Measurements from ENCODE around the gene NBEAL1. TPM values are rescaled to one million over a fixed set of nuclear protein-coding genes. Genes with fewer than 3 reads are reported as not detected.
"Not testable (repeated sequence)": the region's sequence is repeated elsewhere in the genome, so short reads cannot be mapped to it uniquely, and the experiment has no call there.

The NBEAL1 gene
- total RNA-seq, 3 donors from 2014 or later = 55.0 to 107 (median 81.0) TPM

DNA sequence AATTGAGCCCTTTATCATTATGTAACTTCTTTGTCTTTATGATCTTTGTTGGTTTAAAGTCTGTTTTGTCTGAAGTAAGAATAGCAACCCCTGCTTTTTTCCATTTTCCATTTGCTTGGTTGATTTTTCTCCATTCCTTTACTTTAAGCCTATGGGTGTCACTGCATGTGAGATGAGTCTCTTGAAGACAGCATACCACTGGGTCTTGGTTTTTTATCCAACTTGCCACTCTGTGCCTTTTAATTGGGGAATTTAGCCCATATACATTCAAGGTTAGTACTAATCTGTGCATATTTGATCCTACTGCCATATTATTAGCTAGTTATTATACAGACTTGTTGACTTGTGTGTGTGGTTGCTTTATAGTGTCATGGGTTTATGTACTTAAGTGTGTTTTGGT, 89.6 kb downstream of the NBEAL1 start:
- peaks cover 5% of the 10 kb centered on the region for H3K36me3 ChIP-seq (ENCODE audit: low read depth)
- DNase-seq = no peak
- no peak for TF ChIP-seq CTCF (IDR thresholded peaks at IDR 0.05)
- ATAC-seq = no peak
- peaks cover 5% of the 10 kb centered on the region for H3K9me3 ChIP-seq
- H3K4me3 ChIP-seq = no peak overlapping the region
- H3K4me1 ChIP-seq (ENCODE audit: low read depth) = no peaks in the 10 kb centered on the region
- intact Hi-C loops (cut with DNase I, micrococcal nuclease) = no loop called here

- intact Hi-C loops (cut with DNase I, micrococcal nuclease) = no loop called here
- no peak overlapping the region for H3K4me3 ChIP-seq
- H3K4me1 ChIP-seq (ENCODE audit: low read depth) = no peaks in the 10 kb centered on the region
- H3K36me3 ChIP-seq (ENCODE audit: low read depth) = peaks cover 6% of the 10 kb centered on the region
- no peak for TF ChIP-seq CTCF (IDR thresholded peaks at IDR 0.05)
- DNase-seq (no peak), ATAC-seq (peak; percentile 48)
- peaks cover 5% of the 10 kb centered on the region for H3K9me3 ChIP-seq
Observed at GRCh38 chr2:203105996-203106395, 91.3 kb downstream of the NBEAL1 start.

GRCh38 chr2:203110496-203110895, 95.8 kb downstream of the NBEAL1 start:
- H3K9me3 ChIP-seq; ATAC-seq; intact Hi-C loops (cut with DNase I, micrococcal nuclease); DNase-seq; H3K4me1 ChIP-seq (ENCODE audit: low read depth); H3K4me3 ChIP-seq: not testable (repeated sequence)
- peaks cover 11% of the 10 kb centered on the region for H3K36me3 ChIP-seq (ENCODE audit: low read depth)

DNA sequence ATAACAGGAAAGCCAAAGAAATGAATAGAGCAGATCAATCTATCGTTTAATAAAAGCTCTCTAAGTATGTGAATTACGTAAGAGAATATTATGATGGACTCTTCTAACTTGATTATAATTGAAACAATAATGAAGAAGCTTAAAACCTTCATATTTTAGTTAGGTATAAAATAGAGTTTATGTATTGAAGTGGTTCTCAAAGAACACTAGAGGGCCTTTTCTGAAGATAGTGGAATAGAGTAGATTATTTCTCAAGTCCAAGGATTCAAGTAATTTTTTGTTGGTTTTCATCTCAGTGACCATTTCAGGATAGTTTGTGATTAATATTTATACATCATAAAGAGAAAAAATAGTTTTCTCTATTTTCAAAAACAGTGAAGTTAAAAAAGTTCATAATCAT, 97.7 kb downstream of the NBEAL1 start:
- Histone ChIP-seq H3K9me3 (no peaks in the 10 kb centered on the region), H3K4me3 (no peak overlapping the region), H3K36me3 (ENCODE audit: low read depth) (peaks cover 11% of the 10 kb centered on the region), H3K4me1 (ENCODE audit: low read depth) (no peaks in the 10 kb centered on the region)
- DNase-seq (no peak), ATAC-seq (no peak)
- no peak for TF ChIP-seq CTCF (IDR thresholded peaks at IDR 0.05)
- intact Hi-C loops (cut with DNase I, micrococcal nuclease) = no loop called here

- intact Hi-C loops (cut with DNase I, micrococcal nuclease); H3K4me3 ChIP-seq; H3K9me3 ChIP-seq; ATAC-seq; DNase-seq; H3K36me3 ChIP-seq (ENCODE audit: low read depth); H3K4me1 ChIP-seq (ENCODE audit: low read depth): not testable (repeated sequence)
Observed at GRCh38 chr2:203115201-203115700, 100.6 kb downstream of the NBEAL1 start.

DNA sequence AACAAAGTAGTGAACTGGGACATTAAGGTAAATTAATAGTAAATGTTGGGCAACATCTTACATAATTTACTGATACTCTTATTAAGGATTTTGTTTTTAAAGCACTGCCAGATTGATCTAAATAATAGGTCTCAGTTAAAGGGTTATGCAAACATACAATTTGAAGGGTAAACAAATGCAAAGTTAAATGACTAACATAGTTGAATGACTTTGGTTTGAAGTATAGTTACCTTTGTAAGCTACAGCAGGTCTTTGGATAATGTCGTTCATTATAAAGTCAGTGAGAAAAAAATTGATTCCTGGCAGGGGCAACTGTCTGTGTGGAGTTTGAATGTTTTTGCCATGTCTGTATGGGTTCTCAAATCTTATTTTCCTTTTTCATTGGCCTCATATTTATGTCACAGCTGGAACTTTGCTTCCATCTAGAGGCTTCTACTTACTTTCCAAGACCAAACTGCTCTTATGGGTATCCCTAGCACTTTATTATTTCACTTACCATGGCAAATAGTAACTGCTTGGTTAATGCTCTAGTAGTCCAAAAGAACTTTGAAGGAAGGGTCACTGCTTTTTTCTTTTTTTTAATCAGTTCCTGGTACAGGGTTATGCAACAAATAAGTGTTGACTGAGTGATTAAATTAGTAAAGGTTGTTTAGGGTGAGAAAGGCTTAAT, 107.8 kb downstream of the NBEAL1 start:
- peak; percentile 60 for ATAC-seq
- no peaks in the 10 kb centered on the region for H3K36me3 ChIP-seq (ENCODE audit: low read depth)

More for the DNA sequence above, 107.8 kb downstream of the NBEAL1 start:
- peaks cover 17% of the 10 kb centered on the region for H3K4me1 ChIP-seq (ENCODE audit: low read depth)
- no peak for TF ChIP-seq CTCF (IDR thresholded peaks at IDR 0.05)
- intact Hi-C loops (cut with DNase I, micrococcal nuclease) = no loop called here
- no peak overlapping the region for H3K4me3 ChIP-seq
- DNase-seq = no peak
- no peaks in the 10 kb centered on the region for H3K9me3 ChIP-seq

Measured in mucosa of descending colon (tissue), 3 donors.